GM18508 (cell line): ENCODE data around the gene PSAP.
A peak's percentile ranks its signal among the peaks of the same experiment; 100 is the strongest.
"Not testable (repeated sequence)": the region's sequence is repeated elsewhere in the genome, so short reads cannot be mapped to it uniquely, and the experiment has no call there.

Experiments
- ATAC-seq: cut with Tn5 transposase; IDR thresholded peaks from one replicate; pipeline ENCODE4 v1.9.1; 2021; ENCODE audit warnings: moderate number of reproducible peaks; ENCODE audit not compliant: insufficient read depth, unreplicated experiment

Gene PSAP

GRCh38 chr10:71850743-71851464 is at the start of gene PSAP:
TSS of gene PSAP (minus strand) at chr10:71851251. CDS start at chr10:71851221, 30 bp downstream.
- ATAC-seq: no peak

GRCh38 chr10:71900441-71901180 is 49.6 kb upstream of the PSAP start:
- ATAC-seq: no peak

DNA sequence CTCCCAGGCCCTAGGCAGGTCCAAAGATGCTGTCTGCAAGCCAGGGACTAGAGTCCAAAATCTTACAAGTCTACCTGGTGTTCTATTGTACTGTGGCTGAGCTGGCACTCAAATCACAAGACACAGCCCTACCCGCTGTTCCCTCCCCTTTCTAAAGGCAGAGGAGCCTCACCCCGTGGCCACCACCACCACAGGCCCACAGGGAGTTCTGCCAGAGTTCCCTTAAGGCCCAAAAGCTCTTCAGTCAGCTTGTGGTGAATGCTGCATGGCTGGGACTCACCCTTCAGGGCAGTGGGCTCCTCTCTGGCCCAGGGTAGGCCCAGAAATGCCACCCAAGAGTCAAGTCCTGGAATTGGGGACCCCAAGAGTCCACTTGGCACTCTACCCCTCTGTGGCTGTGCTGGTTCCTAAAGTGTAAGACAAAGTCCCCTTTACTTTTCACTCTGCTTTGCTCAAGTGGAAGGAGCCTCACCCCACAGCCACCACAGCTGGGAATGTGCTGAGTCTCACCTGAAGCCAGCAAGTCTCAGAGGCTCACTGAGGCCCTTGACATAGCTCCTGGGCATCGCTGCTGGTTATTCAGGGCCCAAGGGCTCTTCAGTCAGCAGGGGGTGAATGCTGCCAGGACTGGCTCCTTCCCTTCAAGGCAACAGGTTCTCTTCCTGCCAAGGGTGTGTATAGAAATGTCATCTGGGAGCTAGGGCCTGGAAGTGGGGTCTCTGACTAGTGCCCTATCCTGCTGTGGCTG is 48.8 kb upstream of the PSAP start:
- no peak for ATAC-seq

DNA sequence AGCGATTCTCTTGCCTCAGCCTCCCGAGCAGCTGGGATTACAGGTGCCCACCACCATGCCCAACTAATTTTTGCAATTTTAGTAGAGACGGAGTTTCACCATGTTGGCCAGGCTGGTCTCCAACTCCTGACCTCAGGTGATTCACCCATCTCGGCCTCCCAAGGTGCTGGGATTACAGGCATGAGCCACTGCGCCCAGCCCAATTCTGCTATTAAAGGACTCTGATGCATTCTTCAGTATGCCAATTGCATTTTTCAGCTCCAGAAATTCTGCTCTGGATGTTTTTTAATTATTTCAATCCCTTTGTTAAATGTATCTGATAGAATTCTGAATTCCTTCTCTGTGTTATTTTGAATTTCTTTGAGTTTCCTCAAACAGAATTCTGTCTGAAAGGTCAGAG is 47.3 kb upstream of the PSAP start:
- ATAC-seq: not testable (repeated sequence)

- no peak for ATAC-seq
Observed at GRCh38 chr10:71893920-71894319, 42.9 kb upstream of the PSAP start.

DNA sequence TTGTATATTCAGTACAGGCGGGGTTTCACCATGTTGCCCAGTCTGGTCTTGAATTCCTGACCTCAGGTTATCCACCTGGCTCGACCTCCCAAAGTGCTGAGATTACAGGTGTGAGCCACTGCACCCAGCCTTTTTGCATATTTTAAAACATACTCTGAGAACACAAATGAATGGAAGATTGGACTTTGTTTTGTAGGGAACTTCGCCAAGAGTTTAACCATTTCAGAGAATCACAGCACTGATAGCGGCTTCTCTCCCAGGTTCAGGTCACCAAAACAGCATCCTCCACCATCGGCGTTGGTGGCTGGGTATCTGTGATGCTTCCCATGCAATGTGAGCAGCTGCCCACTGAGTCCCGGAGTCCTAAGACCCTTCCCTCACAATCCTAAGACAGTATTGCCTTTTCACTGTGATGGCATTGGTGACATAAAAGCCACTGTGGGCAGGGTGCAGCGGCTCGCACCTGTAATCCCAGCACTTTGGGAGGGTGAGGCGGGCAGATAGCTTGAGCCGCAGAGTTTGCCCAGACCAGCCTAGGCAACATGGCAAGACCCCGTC is 42.3 kb upstream of the PSAP start:
- no peak for ATAC-seq

- ATAC-seq: no peak
Observed at GRCh38 chr10:71891437-71891836, 40.4 kb upstream of the PSAP start.

GRCh38 chr10:71889388-71889987 is 38.4 kb upstream of the PSAP start:
- no peak for ATAC-seq

DNA sequence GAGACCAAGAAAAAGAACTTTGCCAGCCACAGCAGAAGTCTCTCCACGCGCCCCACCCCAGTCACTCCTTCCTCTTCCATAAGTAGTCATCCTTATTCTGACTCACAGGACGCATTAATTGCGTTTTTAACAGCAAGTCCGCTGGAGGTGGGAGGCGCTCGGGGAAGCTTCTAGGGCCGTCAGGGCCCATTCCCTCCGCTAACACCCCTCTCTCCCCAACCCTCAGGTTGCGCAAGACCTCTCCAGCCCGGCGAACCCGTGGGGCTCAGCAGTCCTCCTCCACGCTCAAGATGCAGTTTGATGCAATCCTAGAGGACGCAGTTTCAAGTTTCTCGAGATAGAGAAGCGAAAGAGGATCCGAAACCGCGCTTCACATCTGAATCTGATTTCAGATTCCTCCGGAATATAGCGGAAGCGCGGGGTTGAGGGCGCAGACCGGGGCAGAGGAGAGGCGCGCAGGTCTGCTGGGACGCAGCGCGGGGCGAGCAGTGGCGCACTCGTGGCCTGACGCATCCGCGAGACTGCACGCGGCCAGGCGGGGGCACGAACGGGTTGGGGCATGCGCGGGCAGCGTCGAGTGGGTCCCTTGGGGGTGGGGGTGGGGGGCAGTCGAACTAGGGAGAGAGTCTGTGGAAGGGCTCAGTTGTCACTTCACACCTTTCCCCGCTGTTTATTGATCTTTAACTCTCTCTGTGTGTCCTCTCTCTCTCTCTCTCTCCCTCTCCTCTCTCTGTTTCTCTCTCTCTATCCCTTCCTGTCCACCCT is 37.8 kb upstream of the PSAP start:
- peak; percentile 83 for ATAC-seq

- ATAC-seq: no peak
Observed at GRCh38 chr10:71888248-71888622, 37.2 kb upstream of the PSAP start.

GRCh38 chr10:71887743-71888142 is 36.7 kb upstream of the PSAP start:
- ATAC-seq: no peak

- no peak for ATAC-seq
Observed at GRCh38 chr10:71882813-71883659, 32.0 kb upstream of the PSAP start.

DNA sequence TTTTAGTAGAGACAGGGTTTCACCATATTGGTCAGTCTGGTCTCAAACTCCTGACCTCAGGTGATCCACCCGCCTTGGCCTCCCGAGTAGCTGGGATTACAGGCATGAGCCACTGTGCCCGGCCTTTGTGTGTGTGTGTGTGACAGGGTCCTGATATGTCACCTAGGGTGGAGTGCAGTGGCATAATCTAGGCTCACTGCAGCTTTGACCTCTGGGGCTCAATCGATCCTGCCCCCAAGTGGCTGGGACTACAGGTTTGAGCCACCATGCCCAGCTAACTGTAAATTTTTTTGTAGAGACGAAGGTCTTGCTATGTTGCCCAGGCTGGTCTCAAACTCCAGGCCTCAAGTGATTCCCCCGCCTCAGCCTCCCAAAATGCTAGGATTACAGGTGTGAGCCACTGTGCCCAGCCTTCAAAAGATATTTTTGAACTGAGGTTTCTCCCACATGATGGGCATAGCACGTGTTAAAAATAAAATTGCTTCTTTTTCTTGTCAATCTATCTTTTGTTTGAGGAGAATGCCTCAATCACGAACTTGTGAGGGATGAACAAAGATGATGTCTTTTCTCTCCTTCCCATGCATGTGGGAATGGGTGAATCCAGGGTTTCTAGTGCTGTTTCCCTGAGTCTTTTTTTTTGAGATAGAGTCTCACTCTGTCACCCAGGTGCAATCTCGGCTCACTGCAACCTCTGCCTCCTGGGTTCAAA is 30.8 kb upstream of the PSAP start:
- ATAC-seq: no peak

DNA sequence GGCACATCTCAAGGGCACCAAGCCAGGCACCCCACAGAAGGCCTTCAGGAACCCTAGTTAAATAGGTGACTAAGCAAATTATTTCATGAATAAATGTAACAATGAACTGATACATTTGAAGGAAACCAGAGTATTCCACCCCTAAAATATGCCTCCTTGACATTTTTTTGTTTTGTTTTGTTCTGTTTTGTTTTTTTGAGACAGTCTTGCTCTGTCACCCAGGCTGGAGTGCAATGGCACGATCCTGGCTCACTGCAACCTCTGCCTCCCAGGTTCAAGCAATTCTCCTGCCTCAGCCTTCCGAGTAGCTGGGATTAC is 30.2 kb upstream of the PSAP start:
- ATAC-seq: not testable (repeated sequence)

- no peak for ATAC-seq
Observed at GRCh38 chr10:71880425-71881306, 29.6 kb upstream of the PSAP start.

- ATAC-seq: no peak
Observed at GRCh38 chr10:71878327-71879034, 27.4 kb upstream of the PSAP start.

DNA sequence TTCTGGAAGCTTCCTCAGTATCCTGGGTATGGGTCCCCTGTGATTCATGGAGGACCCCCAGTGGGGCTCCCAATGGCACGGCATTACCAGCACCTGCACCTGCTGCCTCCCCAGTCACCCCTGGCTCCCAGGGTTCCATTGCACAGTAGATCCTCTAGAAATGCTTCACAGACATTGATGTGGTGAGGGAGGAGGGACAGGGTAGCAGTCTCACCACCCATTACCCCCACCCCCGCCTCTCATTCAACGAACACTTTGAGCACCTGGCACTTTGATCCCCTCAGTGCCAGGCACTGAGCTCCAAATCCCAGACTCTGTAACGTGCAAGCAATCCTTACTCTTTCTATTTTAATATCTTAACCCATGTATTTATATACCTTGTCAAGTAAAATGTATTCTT is 26.8 kb upstream of the PSAP start:
- ATAC-seq: no peak
